RWPE2 (cell line): ENCODE results near the gene CALR3.

Experiments used
- ATAC-seq: fragments of 200-7000 bp; cut with Tn5 transposase; 3 replicates; pipeline ENCODE4 v1.9.1; 2021; ENCODE audit warnings: low read depth
- DNase-seq: peaks from one replicate; pipeline ENCODE4 v3.0.0-alpha.2; 2020; ENCODE audit warnings: low spot score
- H3K27ac ChIP-seq: fragments of 450-650 bp; 2 replicates; pipeline ENCODE4 v1.5.1; 2017; ENCODE audit warnings: mild to moderate bottlenecking; ENCODE audit not compliant: poor library complexity, severe bottlenecking
- H3K27me3 ChIP-seq: fragments of 250-450 bp; sonication (Bioruptor Pico); 2 replicates; pipeline ENCODE4 v1.5.1; 2021; ENCODE audit warnings: mild to moderate bottlenecking, moderate library complexity; ENCODE audit not compliant: insufficient read depth, poor library complexity, severe bottlenecking
- H3K36me3 ChIP-seq: fragments of 250-450 bp; sonication (Bioruptor Pico); 2 replicates; pipeline ENCODE4 v1.5.1; 2020; ENCODE audit warnings: low read depth, mild to moderate bottlenecking, moderate library complexity
- H3K4me1 ChIP-seq: fragments of 250-450 bp; sonication (Bioruptor Pico); 2 replicates; pipeline ENCODE4 v1.5.1; 2021; ENCODE audit warnings: mild to moderate bottlenecking, moderate library complexity; ENCODE audit not compliant: insufficient read depth, poor library complexity, severe bottlenecking
- H3K4me3 ChIP-seq: fragments of 250-450 bp; sonication (Bioruptor Pico); 2 replicates; pipeline ENCODE4 v1.5.1; 2021; ENCODE audit warnings: mild to moderate bottlenecking, moderate library complexity; ENCODE audit not compliant: severe bottlenecking
- H3K9me3 ChIP-seq: fragments of 250-450 bp; sonication (Bioruptor Pico); 2 replicates; pipeline ENCODE4 v1.5.1; 2021; ENCODE audit warnings: mild to moderate bottlenecking, moderate library complexity; ENCODE audit not compliant: severe bottlenecking
- CTCF ChIP-seq: fragments of 450-650 bp; IDR thresholded peaks from one replicate; pipeline ENCODE4 v1.5.1; 2017; ENCODE audit warnings: mild to moderate bottlenecking, moderate library complexity; ENCODE audit not compliant: poor library complexity, severe bottlenecking

CALR3 gene

GRCh38 chr19:16458391-16459341 lies 37.3 kb downstream of the CALR3 start:
- no peak for ATAC-seq
- Histone ChIP-seq H3K4me1 (peaks cover 21% of the 10 kb centered on the region), H3K27ac (peak overlapping the region; percentile 35), H3K4me3 (no peak overlapping the region), H3K27me3 (no peaks in the 10 kb centered on the region), H3K9me3 (no peaks in the 10 kb centered on the region), H3K36me3 (no peaks in the 10 kb centered on the region)
- DNase-seq = no peak
- TF ChIP-seq CTCF = no peak

- H3K27me3 ChIP-seq = no peaks in the 10 kb centered on the region
- H3K4me1 ChIP-seq = peaks cover 14% of the 10 kb centered on the region
- no peak for DNase-seq
- H3K4me3 ChIP-seq = no peak overlapping the region
- H3K27ac ChIP-seq = peak overlapping the region; percentile 35
- ATAC-seq = no peak
- TF ChIP-seq CTCF = no peak
- no peaks in the 10 kb centered on the region for H3K9me3 ChIP-seq
- H3K36me3 ChIP-seq = no peaks in the 10 kb centered on the region
Measured at GRCh38 chr19:16457954-16458331, 38.0 kb downstream of the CALR3 start.

GRCh38 chr19:16457195-16457953 lies 38.6 kb downstream of the CALR3 start:
- peak; percentile 78 for ATAC-seq
- TF ChIP-seq CTCF = no peak
- no peak overlapping the region for H3K4me3 ChIP-seq
- no peaks in the 10 kb centered on the region for H3K9me3 ChIP-seq
- peak overlapping the region; percentile 35 for H3K27ac ChIP-seq
- H3K36me3 ChIP-seq = no peaks in the 10 kb centered on the region
- no peak for DNase-seq
- no peaks in the 10 kb centered on the region for H3K27me3 ChIP-seq
- H3K4me1 ChIP-seq = peaks cover 12% of the 10 kb centered on the region

- DNase-seq (no peak), ATAC-seq (peak; percentile 54)
- TF ChIP-seq CTCF = no peak
- Histone ChIP-seq H3K9me3 (no peaks in the 10 kb centered on the region), H3K4me3 (no peak overlapping the region), H3K4me1 (peaks cover 12% of the 10 kb centered on the region), H3K27me3 (no peaks in the 10 kb centered on the region), H3K27ac (peak overlapping the region; percentile 35), H3K36me3 (no peaks in the 10 kb centered on the region)
Measured at GRCh38 chr19:16456652-16457194, 39.2 kb downstream of the CALR3 start.
